ENCODE measurements around the gene SCGB3A2. TPM values are rescaled to one million over a fixed set of nuclear protein-coding genes. Genes with fewer than 3 reads are reported as not detected.

SCGB3A2 gene
- total RNA-seq, 1 experiment from 2014 or later = 0.51 TPM

DNA sequence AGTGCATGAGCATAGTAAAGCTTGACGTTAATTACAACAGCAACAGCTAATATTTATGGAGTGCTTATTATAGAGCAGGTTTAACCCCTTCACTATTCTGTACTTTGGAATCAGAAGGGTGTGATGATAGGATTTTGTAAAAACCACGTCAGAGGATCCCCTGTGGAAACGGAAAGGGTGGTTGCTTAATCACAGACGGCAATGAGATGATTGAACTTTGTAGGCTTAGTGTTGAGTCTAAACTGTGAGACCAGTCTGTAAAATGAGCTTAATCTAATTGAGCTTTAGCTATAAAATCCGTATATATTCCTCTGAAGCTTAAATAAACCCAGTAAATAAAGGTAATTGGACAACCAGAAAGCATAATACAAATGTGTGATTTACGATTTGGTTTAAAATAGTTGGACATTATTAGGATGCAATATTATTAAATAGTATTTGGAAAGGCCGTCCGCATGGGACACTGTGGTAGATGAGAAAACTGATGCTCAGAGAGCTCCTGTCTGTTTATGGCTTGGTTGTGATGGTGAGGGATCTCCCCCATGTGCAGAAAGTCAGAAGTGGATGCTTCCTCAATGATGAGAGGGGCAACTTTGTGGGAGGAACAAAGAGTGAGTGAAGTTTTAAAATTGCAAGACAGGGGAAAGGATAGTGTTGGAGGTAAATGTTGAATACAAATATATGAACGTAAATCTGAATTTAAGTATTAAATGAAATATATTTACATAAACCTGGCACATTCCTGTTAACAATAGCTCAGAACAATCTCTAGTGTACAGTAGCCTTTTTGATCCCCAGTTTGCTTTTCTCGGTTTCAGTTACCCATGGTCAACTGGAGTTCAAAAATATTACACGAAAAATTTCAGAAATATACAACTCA, 23.4 kb upstream of the SCGB3A2 start:
- TF ChIP-seq EZH2 (IDR thresholded peaks at IDR 0.05; ENCODE audit: low read length, unreplicated experiment) (no peak), EZH2phosphoT487 (IDR thresholded peaks at IDR 0.05; ENCODE audit: borderline replicate concordance, low read length) (no peak)
- TF ChIP-seq, protein P1, sequence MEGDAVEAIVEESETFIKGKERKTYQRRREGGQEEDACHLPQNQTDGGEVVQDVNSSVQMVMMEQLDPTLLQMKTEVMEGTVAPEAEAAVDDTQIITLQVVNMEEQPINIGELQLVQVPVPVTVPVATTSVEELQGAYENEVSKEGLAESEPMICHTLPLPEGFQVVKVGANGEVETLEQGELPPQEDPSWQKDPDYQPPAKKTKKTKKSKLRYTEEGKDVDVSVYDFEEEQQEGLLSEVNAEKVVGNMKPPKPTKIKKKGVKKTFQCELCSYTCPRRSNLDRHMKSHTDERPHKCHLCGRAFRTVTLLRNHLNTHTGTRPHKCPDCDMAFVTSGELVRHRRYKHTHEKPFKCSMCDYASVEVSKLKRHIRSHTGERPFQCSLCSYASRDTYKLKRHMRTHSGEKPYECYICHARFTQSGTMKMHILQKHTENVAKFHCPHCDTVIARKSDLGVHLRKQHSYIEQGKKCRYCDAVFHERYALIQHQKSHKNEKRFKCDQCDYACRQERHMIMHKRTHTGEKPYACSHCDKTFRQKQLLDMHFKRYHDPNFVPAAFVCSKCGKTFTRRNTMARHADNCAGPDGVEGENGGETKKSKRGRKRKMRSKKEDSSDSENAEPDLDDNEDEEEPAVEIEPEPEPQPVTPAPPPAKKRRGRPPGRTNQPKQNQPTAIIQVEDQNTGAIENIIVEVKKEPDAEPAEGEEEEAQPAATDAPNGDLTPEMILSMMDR (conservative IDR thresholded peaks at IDR 0.05; ENCODE audit: low read depth, low read length) = no peak
- Histone ChIP-seq H3K36me3 (ENCODE audit: low read depth, low read length) (no peaks in the 10 kb centered on the region), H3K9ac (ENCODE audit: low read length) (no peak overlapping the region), H3K4me3 (ENCODE audit: low read length) (no peak overlapping the region), H3F3A (ENCODE audit: low read length, unreplicated experiment) (no peaks in the 10 kb centered on the region), H3K27me3 (ENCODE audit: low read length) (no peaks in the 10 kb centered on the region), H3K27ac (ENCODE audit: low read length) (no peak overlapping the region), H3K9me2 (replicated peaks; ENCODE audit: low read length) (no peaks in the 10 kb centered on the region), H2AFZ (ENCODE audit: low read length) (no peak overlapping the region), H3K4me2 (ENCODE audit: low read length) (no peak overlapping the region), H3K79me2 (ENCODE audit: low read length) (no peaks in the 10 kb centered on the region), H4K20me1 (ENCODE audit: low read length) (no peaks in the 10 kb centered on the region), H3K4me1 (ENCODE audit: insufficient read depth, low read length) (peaks cover 18% of the 10 kb centered on the region), H3K9me3 (ENCODE audit: low read length) (no peaks in the 10 kb centered on the region)
- ChIA-PET POLR2A (ENCODE audit: unreplicated experiment) (no interaction called here), CTCF (interaction anchor here (0.7 kb wide), 1 partner anchor 236 kb away, joined by 4 read pairs; no protein-coding TSS in a partner anchor)
- no peak for ATAC-seq
- intact Hi-C loops (cut with micrococcal nuclease) = loop anchor here (5.0 kb wide), 1 partner anchor 267 kb away; no protein-coding TSS in a partner anchor
- no peak for DNase-seq
- BruUV-seq (replicated peaks) = no TSS peak

DNA sequence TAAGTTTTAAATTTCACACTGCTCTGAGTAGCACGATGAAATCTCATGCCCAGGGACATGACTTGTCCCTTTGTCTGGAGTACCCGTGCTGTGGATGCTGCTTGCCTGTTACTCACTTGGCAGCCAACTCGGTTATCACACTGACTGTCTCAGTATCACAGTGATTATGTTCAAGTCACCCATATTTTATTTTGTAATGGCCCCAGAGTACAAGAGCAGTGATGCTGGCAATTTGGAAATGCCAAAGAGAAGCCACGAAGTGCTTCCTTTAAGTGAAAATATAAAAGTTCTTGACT, 22.8 kb upstream of the SCGB3A2 start:
- no peak overlapping the region for H3K4me3 ChIP-seq (ENCODE audit: low read length)
- H4K20me1 ChIP-seq (ENCODE audit: low read length) = no peaks in the 10 kb centered on the region
- no peak overlapping the region for H2AFZ ChIP-seq (ENCODE audit: low read length)
- no peak for TF ChIP-seq EZH2phosphoT487 (IDR thresholded peaks at IDR 0.05; ENCODE audit: borderline replicate concordance, low read length)
- TF ChIP-seq EZH2 (IDR thresholded peaks at IDR 0.05; ENCODE audit: low read length, unreplicated experiment) = no peak
- TF ChIP-seq, protein P1 (conservative IDR thresholded peaks at IDR 0.05; ENCODE audit: low read depth, low read length) = no peak
- no peaks in the 10 kb centered on the region for H3F3A ChIP-seq (ENCODE audit: low read length, unreplicated experiment)
- POLR2A ChIA-PET (ENCODE audit: unreplicated experiment) = no interaction called here
- no peak overlapping the region for H3K4me2 ChIP-seq (ENCODE audit: low read length)
- no peaks in the 10 kb centered on the region for H3K9me3 ChIP-seq (ENCODE audit: low read length)
- H3K36me3 ChIP-seq (ENCODE audit: low read depth, low read length) = no peaks in the 10 kb centered on the region
- BruUV-seq (replicated peaks) = no TSS peak
- CTCF ChIA-PET = no interaction called here
- intact Hi-C loops (cut with micrococcal nuclease) = loop anchor here (5.0 kb wide), 1 partner anchor 267 kb away; no protein-coding TSS in a partner anchor
- no peak overlapping the region for H3K27ac ChIP-seq (ENCODE audit: low read length)
- DNase-seq (peak; percentile 23), ATAC-seq (peak; percentile 48)
- H3K4me1 ChIP-seq (ENCODE audit: insufficient read depth, low read length) = peaks cover 18% of the 10 kb centered on the region
- H3K9ac ChIP-seq (ENCODE audit: low read length) = no peak overlapping the region
- no peaks in the 10 kb centered on the region for H3K27me3 ChIP-seq (ENCODE audit: low read length)
- no peaks in the 10 kb centered on the region for H3K79me2 ChIP-seq (ENCODE audit: low read length)
- no peaks in the 10 kb centered on the region for H3K9me2 ChIP-seq (replicated peaks; ENCODE audit: low read length)

DNA sequence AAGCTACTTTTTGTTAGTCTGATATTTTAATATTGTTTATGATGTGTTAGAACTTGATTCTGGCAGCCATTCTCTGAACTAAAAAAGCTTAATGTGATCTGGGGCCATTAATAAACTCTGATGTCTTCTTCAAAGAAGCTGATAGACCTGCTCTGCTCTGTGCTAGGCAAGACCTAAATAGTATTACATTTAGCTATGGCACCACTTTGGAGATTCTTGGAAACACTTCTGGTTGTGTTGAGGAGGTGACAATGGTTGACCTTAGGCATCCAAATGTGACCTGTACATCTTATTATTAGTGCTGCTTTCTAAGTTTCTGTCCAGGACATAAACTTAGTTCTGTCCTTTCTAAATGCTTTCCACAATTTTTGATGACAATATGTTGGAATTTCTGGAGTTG, 21.7 kb upstream of the SCGB3A2 start:
- Histone ChIP-seq H3K9ac (ENCODE audit: low read length) (no peak overlapping the region), H3K4me3 (ENCODE audit: low read length) (no peak overlapping the region), H3K9me2 (replicated peaks; ENCODE audit: low read length) (no peaks in the 10 kb centered on the region), H3K4me2 (ENCODE audit: low read length) (no peak overlapping the region), H3K4me1 (ENCODE audit: insufficient read depth, low read length) (peaks cover 18% of the 10 kb centered on the region), H3K27me3 (ENCODE audit: low read length) (no peaks in the 10 kb centered on the region), H3K36me3 (ENCODE audit: low read depth, low read length) (no peaks in the 10 kb centered on the region), H3K27ac (ENCODE audit: low read length) (no peak overlapping the region), H3K79me2 (ENCODE audit: low read length) (no peaks in the 10 kb centered on the region), H3F3A (ENCODE audit: low read length, unreplicated experiment) (no peaks in the 10 kb centered on the region), H2AFZ (ENCODE audit: low read length) (no peak overlapping the region), H3K9me3 (ENCODE audit: low read length) (no peaks in the 10 kb centered on the region), H4K20me1 (ENCODE audit: low read length) (no peaks in the 10 kb centered on the region)
- intact Hi-C loops (cut with micrococcal nuclease) = loop anchor here (1.0 to 5.0 kb wide), 4 partner anchors 30 to 266 kb away; no protein-coding TSS in a partner anchor
- no TSS peak for BruUV-seq (replicated peaks)
- no peak for ATAC-seq
- no peak for TF ChIP-seq EZH2phosphoT487 (IDR thresholded peaks at IDR 0.05; ENCODE audit: borderline replicate concordance, low read length)
- no peak for TF ChIP-seq EZH2 (IDR thresholded peaks at IDR 0.05; ENCODE audit: low read length, unreplicated experiment)
- TF ChIP-seq, protein P1 (conservative IDR thresholded peaks at IDR 0.05; ENCODE audit: low read depth, low read length) = no peak
- no peak for DNase-seq
- ChIA-PET POLR2A (ENCODE audit: unreplicated experiment) (no interaction called here), CTCF (interaction anchor here (4.0 kb wide), 1 partner anchor 77 kb away, joined by 49 read pairs; no protein-coding TSS in a partner anchor)

Measured in PC-3 (cell line).